ENCODE measurements around the gene TAS2R7. TPM values are rescaled to one million over a fixed set of nuclear protein-coding genes. Genes with fewer than 3 reads are reported as not detected.

TAS2R7 gene, protein sequence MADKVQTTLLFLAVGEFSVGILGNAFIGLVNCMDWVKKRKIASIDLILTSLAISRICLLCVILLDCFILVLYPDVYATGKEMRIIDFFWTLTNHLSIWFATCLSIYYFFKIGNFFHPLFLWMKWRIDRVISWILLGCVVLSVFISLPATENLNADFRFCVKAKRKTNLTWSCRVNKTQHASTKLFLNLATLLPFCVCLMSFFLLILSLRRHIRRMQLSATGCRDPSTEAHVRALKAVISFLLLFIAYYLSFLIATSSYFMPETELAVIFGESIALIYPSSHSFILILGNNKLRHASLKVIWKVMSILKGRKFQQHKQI
- total RNA-seq (not detected), polyA plus RNA-seq (not detected)
- long read RNA-seq, donor 1, result 0 reads
- long read RNA-seq, donor 2, result 0 reads
- long read RNA-seq, donor 3, result 0 reads

DNA sequence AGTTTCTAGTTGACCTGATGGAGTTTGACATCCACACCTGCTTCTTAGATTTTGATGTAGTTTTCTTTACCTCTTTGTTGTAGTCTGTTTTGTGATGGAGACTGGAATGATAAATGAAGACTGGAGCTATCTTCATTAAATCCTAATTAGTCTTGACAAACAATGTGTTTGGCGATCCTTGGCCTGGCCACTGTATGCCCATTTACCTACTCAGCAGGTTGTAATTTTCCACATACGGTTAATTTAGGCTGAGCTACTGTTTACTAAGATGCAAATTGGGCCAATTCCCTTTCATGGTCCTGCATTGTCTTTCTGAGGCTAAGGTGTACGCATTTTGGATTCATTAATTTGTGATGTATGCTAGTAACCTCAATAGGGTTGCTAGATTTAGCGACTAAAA is at the start of gene TAS2R7:
Gene TAS2R7, minus strand, starts transcription at position 41 of the 400 bp plus-strand sequence. CDS start 57 bp downstream, outside the sequence.
- no peaks in the 10 kb centered on the region for H3K36me3 ChIP-seq
- WGBS, 4 donors, result 63 to 68% (median 66%) methylated on average over 4 of the region's 4 CpGs
- no peak for TF ChIP-seq CTCF (IDR thresholded peaks at IDR 0.05)
- TF ChIP-seq POLR2A (IDR thresholded peaks at IDR 0.05), result no peak

DNA sequence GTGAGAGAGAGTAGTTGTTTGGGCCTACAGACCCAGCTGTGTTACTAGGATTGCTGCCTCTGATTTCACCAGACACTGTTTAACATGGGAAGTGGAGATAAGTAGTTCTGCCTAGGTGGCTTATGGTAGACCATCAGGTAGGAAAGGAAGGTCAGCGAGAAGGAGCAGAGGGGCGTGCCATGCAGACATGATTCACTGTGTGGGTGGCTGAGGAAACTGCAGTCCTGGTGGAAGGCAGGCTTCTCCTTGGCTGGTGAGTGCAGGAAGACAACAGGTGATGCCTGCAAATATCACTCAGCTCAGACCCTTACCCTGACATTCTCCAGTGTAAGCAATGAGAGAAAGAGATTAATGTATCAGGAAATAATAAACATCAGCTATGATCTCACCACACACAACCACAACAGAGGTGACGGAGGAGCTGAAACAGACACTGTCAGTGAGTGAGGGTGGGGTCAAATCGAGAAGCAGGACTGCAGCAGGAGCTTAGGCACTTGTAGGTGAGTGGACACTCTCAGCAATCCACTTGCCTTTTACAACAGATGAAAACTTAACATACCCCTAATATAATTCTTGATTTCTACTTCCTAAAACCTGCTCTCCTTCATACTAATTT is 48.9 kb upstream of the TAS2R7 start:
- ATAC-seq, result peak in 1 of 4 donors; percentile 31
- intact Hi-C loops (cut with DNase I), result no loop called here

More for the DNA sequence above, at the start of gene TAS2R7:
- Histone ChIP-seq H3K27me3 (no peaks in the 10 kb centered on the region), H3K9me3 (no peaks in the 10 kb centered on the region), H3K4me1 (no peaks in the 10 kb centered on the region), H3K27ac (no peak within 1 kb of the TSS), H3K4me3 (no peak within 1 kb of the TSS)
- ATAC-seq (no peak), DNase-seq (no peak)
- intact Hi-C loops (cut with DNase I), result no loop called here

GRCh38 chr12:10849425-10849878 is 47.0 kb upstream of the TAS2R7 start, which contains the start of gene PRR4:
PRR4 (minus strand) TSS chr12:10849475; CDS start chr12:10849437, 38 bp downstream.
- H3K36me3 ChIP-seq, result peaks cover 0 to 37% (median 5%) of the 10 kb centered on the region in 9 donors
- H3K9me3 ChIP-seq, result no peaks in the 10 kb centered on the region
- no peak for DNase-seq
- TF ChIP-seq CTCF (IDR thresholded peaks at IDR 0.05) (no peak), POLR2A (IDR thresholded peaks at IDR 0.05) (no peak)
- no peaks in the 10 kb centered on the region for H3K27me3 ChIP-seq
- H3K4me1 ChIP-seq, result peaks cover 0 to 8% (median 0%) of the 10 kb centered on the region in 12 donors
- H3K27ac ChIP-seq, result no peak within 1 kb of the TSS
- H3K4me3 ChIP-seq, result no peak within 1 kb of the TSS
- no peak for ATAC-seq
- WGBS, 4 donors, result 95 to 98% (median 95%) methylated on average over 4 of the region's 4 CpGs
- intact Hi-C loops (cut with DNase I), result no loop called here

More for the DNA sequence above, 48.9 kb upstream of the TAS2R7 start:
- Histone ChIP-seq H3K4me1 (peaks cover 0 to 8% (median 0%) of the 10 kb centered on the region in 12 donors), H3K36me3 (peaks cover 0 to 28% (median 5%) of the 10 kb centered on the region in 9 donors), H3K27ac (no peak overlapping the region), H3K27me3 (no peaks in the 10 kb centered on the region), H3K9me3 (peaks cover 0 to 11% (median 0%) of the 10 kb centered on the region in 12 donors), H3K4me3 (no peak overlapping the region)
- DNase-seq, result no peak
- TF ChIP-seq POLR2A (IDR thresholded peaks at IDR 0.05) (no peak), CTCF (IDR thresholded peaks at IDR 0.05) (no peak)
- WGBS, 4 donors, result 78 to 83% (median 79%) methylated on average over 4 of the region's 4 CpGs

GRCh38 chr12:10847744-10848143 is 45.3 kb upstream of the TAS2R7 start:
- intact Hi-C loops (cut with DNase I), result no loop called here
- H3K9me3 ChIP-seq, result no peaks in the 10 kb centered on the region
- H3K27me3 ChIP-seq, result no peaks in the 10 kb centered on the region
- WGBS, 4 donors, result 29 to 52% (median 37%) methylated on average over 2 of the region's 2 CpGs
- DNase-seq, result no peak
- no peak overlapping the region for H3K27ac ChIP-seq
- peaks cover 0 to 52% (median 5%) of the 10 kb centered on the region in 9 donors for H3K36me3 ChIP-seq
- no peak for ATAC-seq
- no peak overlapping the region for H3K4me3 ChIP-seq
- H3K4me1 ChIP-seq, result peaks cover 0 to 8% (median 0%) of the 10 kb centered on the region in 12 donors
- no peak for TF ChIP-seq POLR2A (IDR thresholded peaks at IDR 0.05)
- no peak for TF ChIP-seq CTCF (IDR thresholded peaks at IDR 0.05)
